Esophagus squamous epithelium (tissue), 4 donors: Measurements from ENCODE around the gene ZNF672.

Experiments
- CTCF ChIP-seq, 6 experiments: fragments of 450-650 bp in 4 of 6; fragments of 200-600 bp in 2 of 6; sonication (generic) in 2 of 6; IDR thresholded peaks; one replicate each; pipeline ENCODE4 v1.5.1; 2016 to 2019; ENCODE audit warnings: antibody characterized with exemption in 6 of 6, mild to moderate bottlenecking in 4 of 6, moderate library complexity in 4 of 6
- POLR2A ChIP-seq, 4 donors: fragments of 450-650 bp; IDR thresholded peaks; one replicate each; pipeline ENCODE4 v1.6.1; 2017; ENCODE audit warnings: antibody characterized with exemption in 4 of 4, mild to moderate bottlenecking in 4 of 4, moderate library complexity in 3 of 4

- no peak for TF ChIP-seq POLR2A (IDR thresholded peaks at IDR 0.05)
- TF ChIP-seq CTCF (IDR thresholded peaks at IDR 0.05): no peak
Observed at GRCh38 chr1:248891758-248892157, 53.7 kb downstream of the ZNF672 start.
